IMR-90 (cell line): ENCODE results near the gene LHFPL6. TPM values are rescaled to one million over a fixed set of nuclear protein-coding genes. Genes with fewer than 3 reads are reported as not detected.

Experiments
- ATAC-seq: fragments of 200-7000 bp; cut with Tn5 transposase; 2 replicates; pipeline ENCODE4 v1.9.1; 2020; ENCODE audit warnings: low read depth, mild to moderate bottlenecking, moderate library complexity
- BruUV-seq: library from RNA; stranded (reverse); fragments of 400-500 nt; replicated peaks from 2 replicates; lab custom pipeline; 2021; lab: Mats Ljungman, UMichigan
- CTCF ChIA-PET: fragments of 300-600 bp; formaldehyde crosslinking; extraction: SDS; loops from one replicate; lab custom pipeline; 2021; ENCODE audit warnings: antibody characterized with exemption; lab: Yijun Ruan, JAX
- POLR2A ChIA-PET: fragments of 300-600 bp; sonication (Branson Sonifier 250); formaldehyde crosslinking; loops from one replicate; lab custom pipeline; 2022; ENCODE audit warnings: antibody characterized with exemption; ENCODE audit not compliant: unreplicated experiment; lab: Charles Lee
- DNase-seq: peaks from one replicate; pipeline ENCODE4 v3.0.0; 2013
- H2AFZ ChIP-seq: replicated peaks from 2 replicates; pipeline ENCODE3; 2013; ENCODE audit warnings: low read length, mild to moderate bottlenecking; ENCODE audit not compliant: poor library complexity
- H2AK5ac ChIP-seq: 2 replicates; pipeline ENCODE4 v1.6.1; 2013; ENCODE audit warnings: low read depth, low read length, inconsistent platforms
- H2AK9ac ChIP-seq: replicated peaks from 2 replicates; pipeline ENCODE3; 2013; ENCODE audit warnings: mild to moderate bottlenecking, low read depth, low read length, moderate library complexity; ENCODE audit not compliant: poor library complexity
- H2BK120ac ChIP-seq: 2 replicates; pipeline ENCODE4 v1.6.1; 2013; ENCODE audit warnings: low read depth, low read length, inconsistent platforms
- H2BK15ac ChIP-seq: 3 replicates; pipeline ENCODE4 v1.6.1; 2013; ENCODE audit warnings: low read depth, low read length, inconsistent platforms
- H2BK20ac ChIP-seq: 2 replicates; pipeline ENCODE4 v1.6.1; 2013; ENCODE audit warnings: low read depth, mild to moderate bottlenecking, inconsistent platforms, low read length, moderate library complexity
- H2BK5ac ChIP-seq: 2 replicates; pipeline ENCODE4 v1.6.1; 2013; ENCODE audit warnings: mild to moderate bottlenecking, low read depth, low read length, inconsistent platforms; ENCODE audit not compliant: poor library complexity, severe bottlenecking
- H3K14ac ChIP-seq: replicated peaks from 2 replicates; pipeline ENCODE4 v1.6.1; 2013; ENCODE audit warnings: low read depth, low read length, inconsistent platforms
- H3K18ac ChIP-seq: 2 replicates; pipeline ENCODE4 v1.6.1; 2013; ENCODE audit warnings: low read depth, low read length, control low read depth
- H3K23ac ChIP-seq: 2 replicates; pipeline ENCODE4 v1.6.1; 2013; ENCODE audit warnings: low read depth, low read length, inconsistent platforms
- H3K27ac ChIP-seq: 2 replicates; pipeline ENCODE4 v1.5.1; 2013; ENCODE audit warnings: mild to moderate bottlenecking, control low read depth, low read length; ENCODE audit not compliant: insufficient read depth
- H3K27me3 ChIP-seq: 2 replicates; pipeline ENCODE4 v1.6.1; 2013; ENCODE audit warnings: low read length; ENCODE audit not compliant: control insufficient read depth, insufficient read depth
- H3K36me3 ChIP-seq: 2 replicates; pipeline ENCODE4 v1.6.1; 2013; ENCODE audit warnings: low read length, mixed read lengths; ENCODE audit not compliant: control insufficient read depth, insufficient read depth
- H3K4ac ChIP-seq: 2 replicates; pipeline ENCODE4 v1.6.1; 2013; ENCODE audit warnings: low read depth, low read length, inconsistent platforms
- H3K4me1 ChIP-seq: 2 replicates; pipeline ENCODE4 v1.6.1; 2013; ENCODE audit warnings: low read length, mixed read lengths; ENCODE audit not compliant: control insufficient read depth, insufficient read depth
- H3K4me2 ChIP-seq: 2 replicates; pipeline ENCODE4 v1.6.1; 2013; ENCODE audit warnings: low read depth, mild to moderate bottlenecking, control low read depth, low read length, moderate library complexity
- H3K4me3 ChIP-seq: 2 replicates; pipeline ENCODE4 v1.5.1; 2013; ENCODE audit warnings: low read depth, mild to moderate bottlenecking, control low read depth, low read length, moderate library complexity; ENCODE audit not compliant: insufficient read depth
- H3K56ac ChIP-seq: 2 replicates; pipeline ENCODE4 v1.6.1; 2013; ENCODE audit warnings: low read length, inconsistent platforms; ENCODE audit not compliant: insufficient read depth; ENCODE audit errors: extremely low read depth
- H3K79me1 ChIP-seq, 2 experiments: 2 replicates each; pipeline ENCODE4 v1.6.1; 2013; ENCODE audit warnings: low read length in 2 of 2, inconsistent platforms in 1 of 2, low read depth in 1 of 2
- H3K9ac ChIP-seq: 2 replicates; pipeline ENCODE4 v1.6.1; 2013; ENCODE audit warnings: low read depth, low read length, control low read depth
- H3K9me1 ChIP-seq: 2 replicates; pipeline ENCODE4 v1.6.1; 2013; ENCODE audit warnings: low read length, inconsistent platforms; ENCODE audit not compliant: insufficient read depth
- H3K9me3 ChIP-seq: 2 replicates; pipeline ENCODE4 v1.6.1; 2013; ENCODE audit warnings: low read length; ENCODE audit not compliant: control insufficient read depth, insufficient read depth
- H4K20me1 ChIP-seq: 2 replicates; pipeline ENCODE4 v1.6.1; 2013; ENCODE audit warnings: low read length, inconsistent platforms; ENCODE audit not compliant: insufficient read depth
- H4K5ac ChIP-seq: 2 replicates; pipeline ENCODE4 v1.6.1; 2013; ENCODE audit warnings: mild to moderate bottlenecking, low read depth, low read length, control low read depth
- H4K8ac ChIP-seq, 2 experiments: 2 replicates each; pipeline ENCODE4 v1.6.1; 2013; ENCODE audit warnings: low read depth in 2 of 2, low read length in 2 of 2, control low read depth in 1 of 2, inconsistent platforms in 1 of 2
- H4K91ac ChIP-seq: 2 replicates; pipeline ENCODE4 v1.6.1; 2013; ENCODE audit warnings: low read depth, low read length, inconsistent platforms; ENCODE audit not compliant: insufficient read depth
- BHLHE40 ChIP-seq: fragments of 150-350 bp; IDR thresholded peaks from 2 replicates; pipeline ENCODE4 v1.6.1; 2016; ENCODE audit warnings: mild to moderate bottlenecking, low read depth, low read length
- CEBPB ChIP-seq: IDR thresholded peaks from 2 replicates; pipeline ENCODE4 v1.6.1; 2012; ENCODE audit warnings: low read depth, low read length, improper control_type of control experiment
- CHD1 ChIP-seq: IDR thresholded peaks from 2 replicates; pipeline ENCODE4 v1.6.1; 2012; ENCODE audit warnings: low read depth, low read length, improper control_type of control experiment
- FOS ChIP-seq: fragments of 150-350 bp; IDR thresholded peaks from 2 replicates; pipeline ENCODE4 v1.6.1; 2016; ENCODE audit warnings: low read depth, low read length
- MAFK ChIP-seq: IDR thresholded peaks from 2 replicates; pipeline ENCODE4 v1.6.1; 2012; ENCODE audit warnings: low read depth, low read length, improper control_type of control experiment
- MAZ ChIP-seq: IDR thresholded peaks from 2 replicates; pipeline ENCODE4 v1.6.1; 2012; ENCODE audit warnings: low read depth, mild to moderate bottlenecking, low read length, improper control_type of control experiment, moderate library complexity, borderline replicate concordance
- MXI1 ChIP-seq: IDR thresholded peaks from 2 replicates; pipeline ENCODE4 v1.6.1; 2012; ENCODE audit warnings: low read depth, mild to moderate bottlenecking, low read length, moderate library complexity, borderline replicate concordance
- NFE2L2 ChIP-seq: fragments of 150-350 bp; IDR thresholded peaks from 2 replicates; pipeline ENCODE4 v1.6.1; 2016; ENCODE audit warnings: low read depth, mild to moderate bottlenecking, low read length
- POLR2A ChIP-seq: IDR thresholded peaks from 2 replicates; pipeline ENCODE4 v1.6.1; 2012; ENCODE audit warnings: mild to moderate bottlenecking, low read depth, low read length
- RAD21 ChIP-seq: IDR thresholded peaks from 2 replicates; pipeline ENCODE4 v1.6.1; 2012; ENCODE audit warnings: low read length, improper control_type of control experiment
- RCOR1 ChIP-seq: IDR thresholded peaks from 2 replicates; pipeline ENCODE4 v1.6.1; 2012; ENCODE audit warnings: mild to moderate bottlenecking, low read length, improper control_type of control experiment; ENCODE audit not compliant: insufficient replicate concordance
- RFX5 ChIP-seq: IDR thresholded peaks from 2 replicates; pipeline ENCODE4 v1.8.0; 2012; ENCODE audit warnings: low read depth, mild to moderate bottlenecking, low read length, moderate library complexity
- SMC3 ChIP-seq: fragments of 150-350 bp; IDR thresholded peaks from 2 replicates; pipeline ENCODE4 v1.6.1; 2016; ENCODE audit warnings: low read depth, mild to moderate bottlenecking, antibody characterized with exemption, low read length, moderate library complexity
- WGBS, 2 experiments: methylation state at CpG; one replicate each; pipeline versions ENCODE4 v1.1.5 to v1.1.7; 2013; ENCODE audit warnings: missing lambda C conversion rate in 2 of 2; ENCODE audit not compliant: insufficient read length in 1 of 2; ENCODE audit errors: extremely low coverage in 2 of 2; 5-methylcytosine and 5-hydroxymethylcytosine counted together
- dilution Hi-C: fragments of 300-500 bp; cut with HindIII; formaldehyde crosslinking; loops from one replicate; pipeline ENCODE4 v1.14.3; 2018; ENCODE audit warnings: low sequenced_read_pairs; ENCODE audit not compliant: unreplicated experiment
- in situ Hi-C: fragments of 300-500 bp; cut with MboI; formaldehyde crosslinking; loops from 3 replicates; pipeline ENCODE4 v1.14.3; 2019; ENCODE audit warnings: low sequenced_read_pairs, inconsistent platforms, mixed read lengths
- intact Hi-C: fragments of 100-400 bp; cut with micrococcal nuclease; formaldehyde crosslinking; loops from 2 replicates; pipeline ENCODE4 v1.10.0; 2022
- polyA plus RNA-seq, 3 experiments: library from polyadenylated mRNA; depleted of rRNA; stranded (reverse); fragments of >200 nt; gene quantifications; 2 replicates each; pipeline ENCODE4 v1.2.3, GENCODE V29; 2012; ENCODE audit warnings: low replicate concordance in 1 of 3
- total RNA-seq: library from RNA; depleted of rRNA; stranded (reverse); fragments of >200 nt; gene quantifications from 2 replicates; pipeline ENCODE4 v1.2.3, GENCODE V29; 2012
- TF ChIP-seq, protein P1 (sequence below): fragments of 150-350 bp; IDR thresholded peaks from 2 replicates; pipeline ENCODE4 v1.6.1; 2017; ENCODE audit warnings: mild to moderate bottlenecking, antibody characterized with exemption, low read length, low read depth
- TF ChIP-seq, protein P2 (sequence below): fragments of 150-350 bp; IDR thresholded peaks from 2 replicates; pipeline ENCODE4 v1.6.1; 2016; ENCODE audit warnings: low read depth, mild to moderate bottlenecking, low read length, moderate library complexity, borderline replicate concordance

The LHFPL6 gene
- total and polyA plus RNA-seq, 2 of the 4 experiments (the other 2 are of a cell fraction), result 24.7 to 36.1 TPM

DNA sequence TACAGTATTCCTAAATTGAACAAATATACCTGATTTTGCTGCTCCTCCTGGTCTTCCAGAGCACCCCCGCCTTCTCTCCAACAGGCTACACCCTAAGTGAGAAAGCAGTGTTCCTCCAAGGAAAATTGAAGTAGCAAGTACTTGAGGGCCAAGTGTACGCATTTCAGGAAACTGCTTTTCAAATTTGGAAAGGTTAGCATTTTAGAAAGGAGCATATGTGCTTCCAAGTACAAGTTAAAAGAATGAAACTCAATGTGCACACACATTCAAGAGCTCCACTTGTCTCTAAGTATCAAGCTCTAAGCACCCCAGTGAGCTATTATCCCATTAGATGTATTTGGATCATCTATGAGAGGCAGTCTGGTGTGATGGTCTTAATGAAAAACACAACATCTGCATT, 25.8 kb downstream of the LHFPL6 start:
- Histone ChIP-seq H3K27ac (no peak overlapping the region), H3K4me3 (no peak overlapping the region), H3K4ac (no peak overlapping the region), H3K36me3 (peaks cover 2% of the 10 kb centered on the region; the same call in 1 of the 2 replicates), H3K9me3 (no peaks in the 10 kb centered on the region), H3K4me1 (no peaks in the 10 kb centered on the region; the same call in 1 of the 2 replicates), H2AFZ (no peak overlapping the region), H2AK5ac (no peak overlapping the region), H3K9ac (no peak overlapping the region), H2BK20ac (no peak overlapping the region), H2BK15ac (no peak overlapping the region), H4K20me1 (no peaks in the 10 kb centered on the region), H3K4me2 (no peak overlapping the region), H2AK9ac (no peak overlapping the region), H3K9me1 (no peaks in the 10 kb centered on the region), H4K91ac (no peak overlapping the region), H4K8ac (no peak overlapping the region), H3K23ac (no peak overlapping the region), H2BK5ac (no peak overlapping the region), H3K27me3 (no peaks in the 10 kb centered on the region), H2BK120ac (no peak overlapping the region), H3K56ac (no peak overlapping the region), H4K5ac (no peak overlapping the region), H3K18ac (no peak overlapping the region), H3K79me1 (peaks cover 33 to 47% of the 10 kb centered on the region in 2 experiments), H3K14ac (no peak overlapping the region)
- no TSS peak for BruUV-seq
- ATAC-seq (no peak), DNase-seq (no peak)
- TF ChIP-seq SMC3, result no peak
- no peak for TF ChIP-seq RCOR1
- TF ChIP-seq, protein P1, sequence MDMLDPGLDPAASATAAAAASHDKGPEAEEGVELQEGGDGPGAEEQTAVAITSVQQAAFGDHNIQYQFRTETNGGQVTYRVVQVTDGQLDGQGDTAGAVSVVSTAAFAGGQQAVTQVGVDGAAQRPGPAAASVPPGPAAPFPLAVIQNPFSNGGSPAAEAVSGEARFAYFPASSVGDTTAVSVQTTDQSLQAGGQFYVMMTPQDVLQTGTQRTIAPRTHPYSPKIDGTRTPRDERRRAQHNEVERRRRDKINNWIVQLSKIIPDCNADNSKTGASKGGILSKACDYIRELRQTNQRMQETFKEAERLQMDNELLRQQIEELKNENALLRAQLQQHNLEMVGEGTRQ, result no peak
- TF ChIP-seq CHD1, result no peak
- TF ChIP-seq MAZ, result no peak
- no peak for TF ChIP-seq BHLHE40
- no peak for TF ChIP-seq FOS
- TF ChIP-seq MAFK, result no peak
- TF ChIP-seq MXI1, result no peak
- no peak for TF ChIP-seq RFX5
- TF ChIP-seq RAD21, result no peak
- TF ChIP-seq, protein P2, sequence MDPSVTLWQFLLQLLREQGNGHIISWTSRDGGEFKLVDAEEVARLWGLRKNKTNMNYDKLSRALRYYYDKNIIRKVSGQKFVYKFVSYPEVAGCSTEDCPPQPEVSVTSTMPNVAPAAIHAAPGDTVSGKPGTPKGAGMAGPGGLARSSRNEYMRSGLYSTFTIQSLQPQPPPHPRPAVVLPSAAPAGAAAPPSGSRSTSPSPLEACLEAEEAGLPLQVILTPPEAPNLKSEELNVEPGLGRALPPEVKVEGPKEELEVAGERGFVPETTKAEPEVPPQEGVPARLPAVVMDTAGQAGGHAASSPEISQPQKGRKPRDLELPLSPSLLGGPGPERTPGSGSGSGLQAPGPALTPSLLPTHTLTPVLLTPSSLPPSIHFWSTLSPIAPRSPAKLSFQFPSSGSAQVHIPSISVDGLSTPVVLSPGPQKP, result no peak
- no peak for TF ChIP-seq NFE2L2
- no peak for TF ChIP-seq POLR2A
- no peak for TF ChIP-seq CEBPB
- no CpG with 5 or more reads among the region's 2 CpGs for WGBS, 2 experiments
- ChIA-PET CTCF (no interaction called here), POLR2A (interaction anchor here (0.6 kb wide), 1 partner anchor 190 kb away, joined by 3 read pairs; no protein-coding TSS in a partner anchor)
- intact Hi-C loops (no loop called here), dilution Hi-C loops (no loop called here), in situ Hi-C loops (no loop called here)
